LNCaP clone FGC (cell line): ENCODE data around the gene CTTN.

Experiments used
- DNase-seq: peaks from one replicate; pipeline ENCODE4 v3.0.0-alpha.2; 2011; ENCODE audit warnings: low read depth
- H3K4me3 ChIP-seq: 2 replicates; pipeline ENCODE4 v1.5.1; 2011; ENCODE audit warnings: mild to moderate bottlenecking, low read depth, low read length, control low read depth
- CTCF ChIP-seq: IDR thresholded peaks from 2 replicates; pipeline ENCODE4 v1.5.1; 2012; ENCODE audit warnings: mild to moderate bottlenecking; ENCODE audit not compliant: control insufficient read depth, insufficient read depth; ENCODE audit errors: extremely low read depth

CTTN gene

DNA sequence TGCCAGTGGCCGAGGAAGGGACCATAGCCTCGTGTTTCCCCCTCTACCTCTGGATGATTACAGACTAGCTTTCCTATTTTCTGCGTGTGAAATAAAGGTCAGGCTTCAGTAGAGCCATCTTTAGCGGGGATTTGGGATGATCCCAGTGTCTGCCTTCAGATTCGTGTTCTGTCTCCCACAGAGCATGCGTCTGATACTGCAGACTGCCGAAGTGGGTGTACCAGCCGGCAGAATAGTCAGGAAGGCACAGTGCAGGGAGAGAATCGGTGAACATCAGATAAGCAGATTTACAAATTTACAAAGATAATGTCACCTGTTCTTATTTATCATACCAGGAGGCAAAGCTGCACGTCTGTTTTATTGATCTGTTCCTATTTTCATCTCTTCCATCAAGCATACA, 11.1 kb downstream of the CTTN start:
- no peak overlapping the region for H3K4me3 ChIP-seq
- DNase-seq: no peak
- TF ChIP-seq CTCF: no peak

GRCh38 chr11:70409871-70410270, 11.5 kb downstream of the CTTN start:
- no peak for TF ChIP-seq CTCF
- H3K4me3 ChIP-seq: no peak overlapping the region
- DNase-seq: no peak

- DNase-seq: no peak
- no peak overlapping the region for H3K4me3 ChIP-seq
- no peak for TF ChIP-seq CTCF
Measured at GRCh38 chr11:70410276-70411205, 12.2 kb downstream of the CTTN start.

GRCh38 chr11:70411713-70412452, 13.6 kb downstream of the CTTN start:
- DNase-seq: no peak
- TF ChIP-seq CTCF: no peak
- H3K4me3 ChIP-seq: no peak overlapping the region

DNA sequence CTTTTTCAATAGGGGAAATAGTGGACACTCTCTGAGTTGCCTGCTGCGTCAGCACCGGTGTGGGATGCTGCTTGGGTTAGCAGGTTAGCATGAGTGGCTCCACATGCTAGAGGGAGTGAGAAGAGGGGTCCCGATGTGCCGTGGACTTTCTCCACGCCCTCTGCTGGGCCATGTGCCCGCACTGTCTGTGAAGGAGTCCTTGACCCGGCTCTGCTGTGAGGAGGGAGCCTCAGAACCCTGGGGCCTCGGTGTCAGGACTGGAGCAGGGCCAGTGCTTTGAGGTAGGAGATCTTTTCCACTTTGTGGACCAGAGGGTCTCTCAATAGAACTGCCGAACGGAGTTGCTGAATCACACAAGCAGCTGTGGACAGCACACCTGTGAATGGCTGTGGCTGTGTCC, 14.8 kb downstream of the CTTN start:
- no peak for DNase-seq
- H3K4me3 ChIP-seq: no peak overlapping the region
- TF ChIP-seq CTCF: no peak

DNA sequence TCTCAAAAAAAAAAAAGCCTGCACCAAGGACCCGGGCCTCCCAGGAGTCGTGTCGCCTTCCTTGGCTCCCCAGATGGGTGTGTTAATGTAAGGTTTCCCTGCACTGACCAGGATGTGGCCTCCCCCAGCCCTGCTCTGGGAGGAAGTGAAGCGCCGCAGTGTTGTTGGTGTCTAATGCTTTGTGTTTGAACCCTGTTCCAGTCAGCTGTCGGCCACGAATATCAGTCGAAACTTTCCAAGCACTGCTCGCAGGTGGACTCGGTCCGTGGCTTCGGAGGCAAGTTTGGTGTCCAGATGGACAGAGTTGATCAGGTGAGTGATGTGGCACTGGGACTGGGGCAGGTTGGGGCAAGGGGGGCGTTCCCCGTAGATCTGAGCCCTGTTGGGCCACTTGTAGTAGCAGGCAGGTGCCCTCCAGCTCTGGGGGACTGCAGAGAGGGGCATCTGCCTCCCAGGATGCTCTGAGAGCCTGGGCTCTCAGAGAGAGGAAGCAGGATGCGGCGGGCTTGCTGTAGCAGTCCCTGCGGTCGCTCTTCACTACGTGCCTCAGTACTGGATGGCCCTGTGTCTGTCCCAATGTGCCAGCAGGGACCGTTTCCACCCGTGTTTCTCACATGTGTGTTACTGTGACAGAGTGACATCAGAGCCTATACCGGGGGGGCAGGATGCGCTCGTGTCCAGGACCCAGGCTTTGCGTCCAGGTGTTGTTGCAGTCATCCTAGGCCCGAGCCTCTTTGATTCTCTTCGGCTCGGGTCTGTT, 16.2 kb downstream of the CTTN start:
- TF ChIP-seq CTCF: no peak
- no peak for DNase-seq
- H3K4me3 ChIP-seq: no peak overlapping the region
